ENCODE results near the gene NXNL2.

NXNL2 gene

GRCh38 chr9:88531920-88532698 lies 2.9 kb upstream of the NXNL2 start:
- DNase-seq (ENCODE audit: low read depth in 1 of 2, low spot score in 1 of 2) = no peak

GRCh38 chr9:88533951-88534455 lies 975 bp upstream of the NXNL2 start:
- no peak for DNase-seq (ENCODE audit: low read depth in 1 of 2, low spot score in 1 of 2)

- DNase-seq (ENCODE audit: low read depth in 1 of 2, low spot score in 1 of 2) = no peak
These were observed 446 bp downstream of the NXNL2 start for GRCh38 chr9:88535226-88536022.

- DNase-seq (ENCODE audit: low read depth in 1 of 2, low spot score in 1 of 2) = no peak
These were observed 996 bp downstream of the NXNL2 start for GRCh38 chr9:88536023-88536324.

GRCh38 chr9:88536951-88537760 lies 2.2 kb downstream of the NXNL2 start:
- DNase-seq (ENCODE audit: low read depth in 1 of 2, low spot score in 1 of 2) = no peak

GRCh38 chr9:88537761-88538091 lies 2.7 kb downstream of the NXNL2 start:
- no peak for DNase-seq (ENCODE audit: low read depth in 1 of 2, low spot score in 1 of 2)

GRCh38 chr9:88538311-88539085 lies 3.5 kb downstream of the NXNL2 start:
- no peak for DNase-seq (ENCODE audit: low read depth in 1 of 2, low spot score in 1 of 2)

- DNase-seq (ENCODE audit: low read depth in 1 of 2, low spot score in 1 of 2) = no peak
These were observed 4.3 kb downstream of the NXNL2 start for GRCh38 chr9:88539246-88539645.

- DNase-seq (ENCODE audit: low read depth in 1 of 2, low spot score in 1 of 2) = no peak
These were observed 5.3 kb downstream of the NXNL2 start for GRCh38 chr9:88540251-88540763.

GRCh38 chr9:88544245-88544644 lies 9.3 kb downstream of the NXNL2 start:
- no peak for DNase-seq (ENCODE audit: low read depth in 1 of 2, low spot score in 1 of 2)

- no peak for DNase-seq (ENCODE audit: low read depth in 1 of 2, low spot score in 1 of 2)
These were observed 16.7 kb downstream of the NXNL2 start for GRCh38 chr9:88551546-88552137.

GRCh38 chr9:88553350-88553749 lies 18.4 kb downstream of the NXNL2 start:
- DNase-seq (ENCODE audit: low read depth in 1 of 2, low spot score in 1 of 2) = no peak

GRCh38 chr9:88555268-88555980 lies 20.4 kb downstream of the NXNL2 start:
- DNase-seq (ENCODE audit: low read depth in 1 of 2, low spot score in 1 of 2) = no peak

GRCh38 chr9:88559661-88560060 lies 24.7 kb downstream of the NXNL2 start:
- no peak for DNase-seq (ENCODE audit: low read depth in 1 of 2, low spot score in 1 of 2)

GRCh38 chr9:88567870-88568269 lies 32.9 kb downstream of the NXNL2 start:
- no peak for DNase-seq (ENCODE audit: low read depth in 1 of 2, low spot score in 1 of 2)

GRCh38 chr9:88571419-88571818 lies 36.4 kb downstream of the NXNL2 start:
- DNase-seq (ENCODE audit: low read depth in 1 of 2, low spot score in 1 of 2) = no peak

GRCh38 chr9:88572684-88573083 lies 37.7 kb downstream of the NXNL2 start:
- no peak for DNase-seq (ENCODE audit: low read depth in 1 of 2, low spot score in 1 of 2)

GRCh38 chr9:88574953-88575352 lies 40.0 kb downstream of the NXNL2 start:
- no peak for DNase-seq (ENCODE audit: low read depth in 1 of 2, low spot score in 1 of 2)

- DNase-seq (ENCODE audit: low read depth in 1 of 2, low spot score in 1 of 2) = no peak
These were observed 42.5 kb downstream of the NXNL2 start for GRCh38 chr9:88577256-88578120.

Data from stimulated activated CD4-positive, alpha-beta T cell treated with anti-CD3 and anti-CD28 coated beads, Interleukin-15, amount 100 ng/mL, for 1 hour (primary cell).